Measurements from ENCODE around the gene SH2D4B.

The SH2D4B gene

DNA sequence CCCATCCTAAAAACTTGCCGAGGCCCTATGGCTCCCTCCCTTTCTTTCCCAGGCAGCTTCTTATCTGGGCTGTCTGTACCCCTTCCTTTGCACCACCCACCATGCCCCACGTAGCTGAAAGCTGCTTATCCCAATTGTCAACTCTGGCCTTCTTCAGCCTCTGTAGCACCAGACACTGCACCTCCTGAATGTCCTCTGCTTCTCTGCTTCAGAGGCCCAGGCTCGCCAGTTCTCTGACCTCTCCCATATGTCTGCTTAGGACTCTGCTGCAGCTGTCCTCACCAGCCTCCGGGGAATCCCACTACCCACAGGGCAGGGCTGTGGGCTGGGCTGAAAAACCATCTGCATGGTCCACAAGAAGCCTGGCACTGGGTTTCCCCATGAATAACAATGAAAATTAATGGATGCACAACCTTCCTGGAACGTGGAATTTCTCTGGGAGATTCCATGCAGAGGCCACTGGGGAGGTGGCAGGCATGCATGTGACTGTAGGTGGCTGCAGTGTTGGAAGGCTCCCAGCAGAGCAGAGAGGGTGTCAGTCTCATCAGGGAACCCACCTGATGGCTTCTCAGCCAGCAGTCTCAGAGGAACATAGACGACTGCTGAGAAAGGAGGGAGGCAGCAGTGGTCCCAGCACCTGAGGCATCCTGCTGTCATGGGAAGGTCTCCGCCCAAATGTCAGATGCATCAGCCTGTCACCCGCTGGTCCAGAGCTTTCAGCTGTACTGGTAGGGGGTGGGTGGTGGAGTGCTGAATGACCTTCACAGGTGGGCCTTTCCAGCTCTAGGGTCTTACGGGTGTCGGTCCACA lies 16.8 kb upstream of the SH2D4B start:
- H3K9me3 ChIP-seq (ENCODE audit: low read length): no peaks in the 10 kb centered on the region
- no peak overlapping the region for H3K9ac ChIP-seq (ENCODE audit: low read length)
- H3F3A ChIP-seq (ENCODE audit: insufficient read depth, low read length): no peaks in the 10 kb centered on the region
- H3K4me1 ChIP-seq (ENCODE audit: insufficient read depth, low read length, severe bottlenecking): no peaks in the 10 kb centered on the region
- H3K27me3 ChIP-seq (ENCODE audit: insufficient read depth, low read length): no peaks in the 10 kb centered on the region
- H3K36me3 ChIP-seq (ENCODE audit: insufficient read depth, low read length): peaks cover 36% of the 10 kb centered on the region; the same call in 1 of the 2 replicates
- no peak overlapping the region for H3K4me2 ChIP-seq (ENCODE audit: low read length)
- no peaks in the 10 kb centered on the region for H4K20me1 ChIP-seq (ENCODE audit: insufficient read depth, low read length)
- TF ChIP-seq CTCF (IDR thresholded peaks at IDR 0.05; ENCODE audit: low read length): no peak
- TF ChIP-seq EZH2 (IDR thresholded peaks at IDR 0.05; ENCODE audit: borderline replicate concordance, low read length): no peak
- no peak overlapping the region for H3K4me3 ChIP-seq (ENCODE audit: low read depth, low read length, poor library complexity, severe bottlenecking)
- no peaks in the 10 kb centered on the region for H3K79me2 ChIP-seq (ENCODE audit: insufficient read depth, low read length)
- H3K27ac ChIP-seq (ENCODE audit: low read depth, low read length, poor library complexity, severe bottlenecking): no peak overlapping the region
- no peak overlapping the region for H2AFZ ChIP-seq (ENCODE audit: low read length)
- H3K9me2 ChIP-seq (ENCODE audit: low read depth, low read length): no peaks in the 10 kb centered on the region

DNA sequence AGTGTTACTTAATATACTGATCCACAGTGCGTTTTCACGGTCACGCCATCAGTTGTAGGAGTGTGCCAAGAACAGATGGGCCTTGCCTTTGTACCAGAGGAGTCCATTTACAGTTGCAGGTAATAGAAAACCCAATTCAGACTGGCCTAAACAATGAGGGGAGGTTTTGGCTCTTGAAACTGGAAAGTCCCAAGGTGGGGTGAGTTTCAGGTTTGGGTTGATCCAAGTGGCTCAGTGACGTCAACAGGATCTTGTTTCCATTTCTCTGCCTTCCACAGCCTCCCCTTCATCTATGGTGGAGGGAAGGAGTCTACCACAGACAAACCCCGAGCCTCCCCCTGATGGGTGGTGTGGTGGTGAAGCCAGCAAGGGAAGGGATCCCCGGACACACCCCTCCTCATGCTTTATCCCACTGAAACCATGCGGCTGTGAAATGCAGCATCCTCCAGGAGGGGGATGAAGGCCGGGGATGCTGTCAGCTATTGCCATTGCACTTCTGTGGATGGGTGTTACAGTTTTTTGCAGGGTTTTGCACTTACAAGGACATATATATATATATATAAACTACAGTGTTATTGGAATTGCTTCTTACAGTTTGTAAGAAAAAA lies 14.8 kb upstream of the SH2D4B start:
- Histone ChIP-seq H4K20me1 (ENCODE audit: insufficient read depth, low read length) (no peaks in the 10 kb centered on the region), H3K9me3 (ENCODE audit: low read length) (no peaks in the 10 kb centered on the region), H3F3A (ENCODE audit: insufficient read depth, low read length) (no peaks in the 10 kb centered on the region), H2AFZ (ENCODE audit: low read length) (no peak overlapping the region), H3K9me2 (ENCODE audit: low read depth, low read length) (no peaks in the 10 kb centered on the region), H3K4me3 (ENCODE audit: low read depth, low read length, poor library complexity, severe bottlenecking) (no peak overlapping the region), H3K27me3 (ENCODE audit: insufficient read depth, low read length) (no peaks in the 10 kb centered on the region), H3K4me2 (ENCODE audit: low read length) (no peak overlapping the region), H3K27ac (ENCODE audit: low read depth, low read length, poor library complexity, severe bottlenecking) (no peak overlapping the region), H3K4me1 (ENCODE audit: insufficient read depth, low read length, severe bottlenecking) (no peaks in the 10 kb centered on the region), H3K9ac (ENCODE audit: low read length) (no peak overlapping the region), H3K36me3 (ENCODE audit: insufficient read depth, low read length) (peaks cover 17% of the 10 kb centered on the region; the same call in 1 of the 2 replicates), H3K79me2 (ENCODE audit: insufficient read depth, low read length) (no peaks in the 10 kb centered on the region)
- TF ChIP-seq CTCF (IDR thresholded peaks at IDR 0.05; ENCODE audit: low read length) (no peak), EZH2 (IDR thresholded peaks at IDR 0.05; ENCODE audit: borderline replicate concordance, low read length) (no peak)

DNA sequence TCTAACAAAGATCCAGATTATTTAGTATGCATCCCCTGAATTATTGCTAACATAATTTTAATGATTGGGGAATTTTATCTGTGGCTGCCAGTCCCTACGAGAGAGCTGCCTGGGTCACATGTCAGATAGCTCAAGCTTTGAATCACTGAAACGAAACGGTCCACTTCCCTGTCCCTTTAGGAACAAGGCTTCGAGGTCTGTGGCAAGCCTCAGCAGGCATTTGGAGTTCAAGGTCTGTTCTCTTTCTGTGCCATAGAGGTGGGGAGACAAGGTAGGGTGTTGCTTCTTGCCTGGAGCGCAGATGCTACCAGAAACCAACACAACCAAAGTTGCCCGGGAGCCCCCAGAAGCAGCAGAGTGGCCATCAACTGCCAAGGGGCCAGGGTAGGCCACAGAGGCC lies 13.9 kb upstream of the SH2D4B start:
- TF ChIP-seq EZH2 (IDR thresholded peaks at IDR 0.05; ENCODE audit: borderline replicate concordance, low read length) (no peak), CTCF (IDR thresholded peaks at IDR 0.05; ENCODE audit: low read length) (no peak)
- no peak overlapping the region for H3K4me3 ChIP-seq (ENCODE audit: low read depth, low read length, poor library complexity, severe bottlenecking)
- H3F3A ChIP-seq (ENCODE audit: insufficient read depth, low read length): no peaks in the 10 kb centered on the region
- H3K4me1 ChIP-seq (ENCODE audit: insufficient read depth, low read length, severe bottlenecking): no peaks in the 10 kb centered on the region
- H3K27me3 ChIP-seq (ENCODE audit: insufficient read depth, low read length): no peaks in the 10 kb centered on the region
- no peak overlapping the region for H3K9ac ChIP-seq (ENCODE audit: low read length)
- H3K79me2 ChIP-seq (ENCODE audit: insufficient read depth, low read length): no peaks in the 10 kb centered on the region
- H3K27ac ChIP-seq (ENCODE audit: low read depth, low read length, poor library complexity, severe bottlenecking): no peak overlapping the region
- H3K4me2 ChIP-seq (ENCODE audit: low read length): no peak overlapping the region
- H3K36me3 ChIP-seq (ENCODE audit: insufficient read depth, low read length): peaks cover 8% of the 10 kb centered on the region; the same call in 1 of the 2 replicates
- no peak overlapping the region for H2AFZ ChIP-seq (ENCODE audit: low read length)
- H3K9me2 ChIP-seq (ENCODE audit: low read depth, low read length): no peaks in the 10 kb centered on the region
- H4K20me1 ChIP-seq (ENCODE audit: insufficient read depth, low read length): no peaks in the 10 kb centered on the region
- H3K9me3 ChIP-seq (ENCODE audit: low read length): no peaks in the 10 kb centered on the region

Data from OCI-LY1 (cell line).